Keratinocyte (primary cell): ENCODE data around the gene EIF2B2. TPM values are rescaled to one million over a fixed set of nuclear protein-coding genes. Genes with fewer than 3 reads are reported as not detected.

Experiments used
- DNase-seq: peaks from one replicate; pipeline ENCODE4 v3.0.0-alpha.2; 2011; ENCODE audit warnings: low read depth, missing footprints, low spot score
- FAIRE-seq: peaks from 2 replicates; lab custom pipeline; 2011; peaks lifted over from hg19 to GRCh38; lab: Jason Lieb, UNC
- H2AFZ ChIP-seq: 2 replicates; pipeline ENCODE4 v1.6.0; 2012; ENCODE audit warnings: low read length, control low read depth, inconsistent platforms; ENCODE audit not compliant: control insufficient read depth
- H3K27ac ChIP-seq: 2 replicates; pipeline ENCODE4 v1.5.1; 2011; ENCODE audit warnings: low read length; ENCODE audit not compliant: control insufficient read depth, insufficient read depth
- H3K27me3 ChIP-seq: 3 replicates; pipeline ENCODE4 v1.6.0; 2011; ENCODE audit warnings: low read length; ENCODE audit not compliant: control insufficient read depth, insufficient read depth; ENCODE audit errors: extremely low read depth
- H3K36me3 ChIP-seq, 2 experiments: 2 replicates in 1 of 2; 3 replicates in 1 of 2; pipeline ENCODE4 v1.5.1; 2011; ENCODE audit warnings: low read length in 2 of 2, mild to moderate bottlenecking in 1 of 2; ENCODE audit not compliant: control insufficient read depth in 2 of 2, insufficient read depth in 2 of 2; ENCODE audit errors: extremely low read depth in 1 of 2
- H3K4me1 ChIP-seq: 3 replicates; pipeline ENCODE4 v1.5.1; 2011; ENCODE audit warnings: low read length; ENCODE audit not compliant: control insufficient read depth, insufficient read depth; ENCODE audit errors: extremely low read depth
- H3K4me2 ChIP-seq: 3 replicates; pipeline ENCODE4 v1.6.0; 2011; ENCODE audit warnings: low read depth, low read length; ENCODE audit not compliant: control insufficient read depth, insufficient read depth; ENCODE audit errors: extremely low read depth
- H3K4me3 ChIP-seq, 3 experiments: fragments of 200-600 bp in 1 of 3; sonication (generic) in 1 of 3; 2 replicates in 2 of 3; 3 replicates in 1 of 3; pipeline ENCODE4 v1.5.1; 2011 to 2016; ENCODE audit warnings: low read length in 3 of 3, mild to moderate bottlenecking in 3 of 3, control low read depth in 2 of 3, inconsistent platforms in 1 of 3, low read depth in 1 of 3, mixed read lengths in 1 of 3, mixed run types in 1 of 3, moderate library complexity in 1 of 3; ENCODE audit not compliant: control insufficient read depth in 2 of 3, insufficient read depth in 2 of 3; ENCODE audit errors: extremely low read depth in 1 of 3
- H3K79me2 ChIP-seq: 2 replicates; pipeline ENCODE4 v1.6.0; 2012; ENCODE audit warnings: low read length; ENCODE audit not compliant: control insufficient read depth, insufficient read depth
- H3K9ac ChIP-seq: 3 replicates; pipeline ENCODE4 v1.6.0; 2011; ENCODE audit warnings: low read length; ENCODE audit not compliant: control insufficient read depth, insufficient read depth; ENCODE audit errors: extremely low read depth
- H3K9me1 ChIP-seq: 3 replicates; pipeline ENCODE4 v1.6.0; 2011; ENCODE audit warnings: low read length; ENCODE audit not compliant: control insufficient read depth, insufficient read depth; ENCODE audit errors: extremely low read depth
- H3K9me3 ChIP-seq: 2 replicates; pipeline ENCODE4 v1.5.1; 2012; ENCODE audit warnings: low read depth, low read length; ENCODE audit not compliant: control insufficient read depth
- H4K20me1 ChIP-seq: 3 replicates; pipeline ENCODE4 v1.6.0; 2011; ENCODE audit warnings: low read length; ENCODE audit not compliant: control insufficient read depth, insufficient read depth; ENCODE audit errors: extremely low read depth
- EZH2 ChIP-seq: IDR thresholded peaks from one replicate; pipeline ENCODE4 v1.6.1; 2012; ENCODE audit warnings: inconsistent platforms, mild to moderate bottlenecking, low read length, moderate library complexity
- dilution Hi-C: fragments of 300-500 bp; cut with MboI; formaldehyde crosslinking; loops from one replicate; pipeline ENCODE4 v1.7.0; 2020; ENCODE audit warnings: low sequenced_read_pairs; ENCODE audit not compliant: extremely low pct_ligation_motif_present
- polyA plus RNA-seq, 5 experiments: library from polyadenylated mRNA; depleted of rRNA in 3 of 5; stranded (reverse) in 3 of 5; stranded (forward) in 1 of 5; unstranded in 1 of 5; fragments of >200 nt; gene quantifications; 1 replicate in 1 of 5; 2 replicates in 3 of 5; 3 replicates in 1 of 5; pipeline versions ENCODE4 v1.2.1 to v1.2.3, GENCODE V29; 2011 to 2012; ENCODE audit warnings: missing spikeins in 2 of 5, low read depth in 1 of 5, low replicate concordance in 1 of 5
- TF ChIP-seq, protein P1 (sequence below), 3 experiments: IDR thresholded peaks in 1 of 3; conservative IDR thresholded peaks in 1 of 3; optimal IDR thresholded peaks in 1 of 3; 2 replicates in 2 of 3; 3 replicates in 1 of 3; pipeline versions ENCODE3 to v1.5.1; 2011; ENCODE audit warnings: low read length in 3 of 3, mild to moderate bottlenecking in 3 of 3, moderate library complexity in 2 of 3, control low read depth in 1 of 3, inconsistent platforms in 1 of 3; ENCODE audit not compliant: insufficient read depth in 2 of 3; ENCODE audit errors: extremely low read depth in 1 of 3

Gene EIF2B2
- polyA plus RNA-seq, 1 donor (not counting 4 experiments of a cell fraction or from before 2014, with no cell fraction given), result 113 TPM

- FAIRE-seq, result no peak
- H3K4me3 ChIP-seq, result no peak overlapping the region
- H3K9me1 ChIP-seq, result no peaks in the 10 kb centered on the region
- no peaks in the 10 kb centered on the region for H4K20me1 ChIP-seq
- H3K27ac ChIP-seq, result no peak overlapping the region
- TF ChIP-seq EZH2, result no peak
- H3K36me3 ChIP-seq, result no peaks in the 10 kb centered on the region
- no peak overlapping the region for H2AFZ ChIP-seq
- H3K27me3 ChIP-seq, result no peaks in the 10 kb centered on the region
- H3K4me2 ChIP-seq, result no peak overlapping the region
- DNase-seq, result no peak
- H3K9me3 ChIP-seq, result no peaks in the 10 kb centered on the region
- dilution Hi-C loops, result no loop called here
- H3K79me2 ChIP-seq, result no peaks in the 10 kb centered on the region
- peaks cover 10% of the 10 kb centered on the region for H3K4me1 ChIP-seq
- no peak overlapping the region for H3K9ac ChIP-seq
Observed at GRCh38 chr14:74973905-74974363, 28.8 kb upstream of the EIF2B2 start.

DNA sequence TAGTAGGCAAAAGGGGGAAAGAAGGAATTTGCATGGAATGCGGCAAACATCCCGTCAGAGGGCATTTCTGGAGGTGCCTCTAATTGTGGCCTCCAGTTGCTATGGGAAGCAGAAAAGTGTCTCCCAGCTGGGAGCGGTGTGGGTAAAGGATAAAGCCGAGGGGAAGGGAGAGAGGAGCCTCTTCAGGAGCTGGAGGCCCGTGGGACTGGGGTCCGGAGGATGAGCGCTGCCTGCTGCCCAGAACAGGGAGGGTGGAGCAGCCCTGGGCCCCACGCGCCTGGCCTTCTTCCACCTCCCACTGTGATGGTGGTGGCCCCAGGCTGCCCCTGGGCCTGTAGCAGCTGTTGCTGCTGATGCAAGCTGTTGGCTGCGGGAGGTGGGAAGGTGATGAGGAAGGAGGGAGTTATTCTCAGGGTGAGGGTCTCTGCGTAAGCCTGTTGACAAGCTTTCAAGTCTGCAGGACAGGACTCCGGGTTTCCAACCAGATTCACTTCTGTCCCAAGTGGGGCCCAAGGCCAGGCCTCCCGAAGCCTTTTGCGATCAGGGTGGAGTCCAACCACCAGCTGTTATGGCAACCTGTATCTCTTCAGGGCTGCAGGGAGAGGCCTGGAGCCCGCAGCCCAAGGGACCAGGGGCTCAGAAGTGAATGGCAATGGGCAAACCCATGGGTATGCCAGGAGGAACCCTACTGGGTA, 28.2 kb upstream of the EIF2B2 start:
- Histone ChIP-seq H3K9ac (no peak overlapping the region), H3K36me3 (no peaks in the 10 kb centered on the region), H3K27ac (no peak overlapping the region), H3K9me1 (no peaks in the 10 kb centered on the region), H3K4me1 (peaks cover 16% of the 10 kb centered on the region), H4K20me1 (no peaks in the 10 kb centered on the region), H3K9me3 (no peaks in the 10 kb centered on the region), H2AFZ (no peak overlapping the region), H3K27me3 (no peaks in the 10 kb centered on the region), H3K4me2 (no peak overlapping the region), H3K4me3 (no peak overlapping the region), H3K79me2 (no peaks in the 10 kb centered on the region)
- FAIRE-seq, result no peak
- dilution Hi-C loops, result no loop called here
- no peak for DNase-seq
- TF ChIP-seq, protein P1, sequence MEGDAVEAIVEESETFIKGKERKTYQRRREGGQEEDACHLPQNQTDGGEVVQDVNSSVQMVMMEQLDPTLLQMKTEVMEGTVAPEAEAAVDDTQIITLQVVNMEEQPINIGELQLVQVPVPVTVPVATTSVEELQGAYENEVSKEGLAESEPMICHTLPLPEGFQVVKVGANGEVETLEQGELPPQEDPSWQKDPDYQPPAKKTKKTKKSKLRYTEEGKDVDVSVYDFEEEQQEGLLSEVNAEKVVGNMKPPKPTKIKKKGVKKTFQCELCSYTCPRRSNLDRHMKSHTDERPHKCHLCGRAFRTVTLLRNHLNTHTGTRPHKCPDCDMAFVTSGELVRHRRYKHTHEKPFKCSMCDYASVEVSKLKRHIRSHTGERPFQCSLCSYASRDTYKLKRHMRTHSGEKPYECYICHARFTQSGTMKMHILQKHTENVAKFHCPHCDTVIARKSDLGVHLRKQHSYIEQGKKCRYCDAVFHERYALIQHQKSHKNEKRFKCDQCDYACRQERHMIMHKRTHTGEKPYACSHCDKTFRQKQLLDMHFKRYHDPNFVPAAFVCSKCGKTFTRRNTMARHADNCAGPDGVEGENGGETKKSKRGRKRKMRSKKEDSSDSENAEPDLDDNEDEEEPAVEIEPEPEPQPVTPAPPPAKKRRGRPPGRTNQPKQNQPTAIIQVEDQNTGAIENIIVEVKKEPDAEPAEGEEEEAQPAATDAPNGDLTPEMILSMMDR (optimal IDR thresholded peaks at IDR 0.05 in 1 of 3, IDR thresholded peaks at IDR 0.05 in 1 of 3, conservative IDR thresholded peaks at IDR 0.05 in 1 of 3; ENCODE audit: extremely low read depth in 1 of 3, insufficient read depth in 2 of 3, low read length in 3 of 3), result no peak
- TF ChIP-seq EZH2, result no peak
